H4 (cell line): ENCODE results near the gene WDFY2. TPM values are rescaled to one million over a fixed set of nuclear protein-coding genes. Genes with fewer than 3 reads are reported as not detected.

Experiments used
- DNase-seq: peaks from one replicate; pipeline ENCODE4 v3.0.0-alpha.2; 2015; ENCODE audit warnings: low spot score
- total RNA-seq: library from RNA; depleted of rRNA; stranded (reverse); fragments of >200 nt; shearing (Covaris generic); gene quantifications from 2 replicates; pipeline ENCODE4 v1.2.3, GENCODE V29; 2014

Gene WDFY2
- total RNA-seq, 1 experiment from 2014 or later = 1.3 TPM

DNA sequence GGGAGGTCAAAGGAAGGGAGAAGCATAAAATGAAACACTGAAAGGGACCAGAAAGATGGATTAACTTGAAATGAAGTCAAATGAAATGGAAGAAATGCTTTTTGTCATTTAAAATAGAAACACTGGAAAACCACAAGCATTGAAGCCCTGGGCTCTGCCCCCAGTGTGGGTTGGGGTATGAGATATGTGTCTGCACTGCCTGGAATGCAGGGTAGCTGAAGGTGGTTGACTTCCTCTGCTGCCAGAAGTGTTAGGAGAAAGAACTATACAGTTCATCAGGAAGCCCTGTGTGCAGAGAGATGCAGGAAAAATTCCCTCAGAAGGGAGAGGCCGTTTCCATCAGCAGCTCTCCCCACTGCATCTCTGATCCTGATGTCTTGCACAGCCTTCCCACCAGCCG lies 150.5 kb downstream of the WDFY2 start:
- no peak for DNase-seq

DNA sequence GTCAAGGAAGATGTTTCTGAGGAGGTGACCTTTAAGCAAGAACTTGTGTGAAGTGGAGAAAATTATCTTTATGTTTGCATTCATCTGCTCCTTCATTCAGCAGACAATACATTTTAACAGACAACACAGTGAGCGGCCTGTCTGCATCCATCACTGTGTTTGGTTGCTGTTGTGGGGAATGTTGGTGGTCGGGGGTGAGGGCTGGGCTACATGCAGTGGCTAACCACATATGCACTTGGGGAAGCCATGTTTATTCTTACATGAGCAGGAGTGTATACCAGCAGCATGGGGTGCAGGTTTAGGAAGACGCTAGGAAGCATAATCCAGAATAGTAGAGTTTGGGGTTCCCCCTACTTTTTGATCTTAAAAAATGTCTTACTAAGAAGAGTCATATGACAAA lies 153.3 kb downstream of the WDFY2 start:
- DNase-seq = no peak

DNA sequence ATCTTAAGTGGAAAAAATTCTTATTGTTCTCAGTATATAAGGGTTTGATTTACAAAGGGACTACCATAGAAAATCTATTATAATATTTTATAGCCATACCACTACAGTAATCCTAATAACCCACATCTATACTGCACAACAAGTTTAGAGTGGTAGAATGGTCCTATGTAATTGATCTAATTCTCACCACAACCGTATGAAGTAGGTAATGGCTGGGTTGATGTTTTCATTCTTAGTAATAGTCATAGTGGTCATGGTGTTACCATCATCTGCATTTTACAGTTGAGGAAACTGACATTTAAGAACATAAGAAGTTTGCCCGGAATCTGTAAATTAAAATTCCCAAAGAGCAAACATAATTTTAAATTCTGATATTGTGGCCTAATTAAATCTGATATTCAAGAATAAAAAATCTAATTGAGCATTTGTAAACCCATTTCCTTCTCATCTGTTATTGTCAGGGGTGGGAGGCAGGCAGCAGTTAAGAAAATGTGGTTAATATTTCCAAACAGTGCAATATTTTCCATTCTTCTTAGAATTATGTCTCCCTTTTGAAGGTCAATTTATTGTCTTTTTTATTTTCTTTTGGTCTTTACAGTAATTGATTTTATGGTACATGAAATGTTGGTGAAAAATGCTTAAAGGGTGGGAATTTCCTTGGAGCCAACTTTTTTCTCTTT lies 154.1 kb downstream of the WDFY2 start:
- DNase-seq = no peak

DNA sequence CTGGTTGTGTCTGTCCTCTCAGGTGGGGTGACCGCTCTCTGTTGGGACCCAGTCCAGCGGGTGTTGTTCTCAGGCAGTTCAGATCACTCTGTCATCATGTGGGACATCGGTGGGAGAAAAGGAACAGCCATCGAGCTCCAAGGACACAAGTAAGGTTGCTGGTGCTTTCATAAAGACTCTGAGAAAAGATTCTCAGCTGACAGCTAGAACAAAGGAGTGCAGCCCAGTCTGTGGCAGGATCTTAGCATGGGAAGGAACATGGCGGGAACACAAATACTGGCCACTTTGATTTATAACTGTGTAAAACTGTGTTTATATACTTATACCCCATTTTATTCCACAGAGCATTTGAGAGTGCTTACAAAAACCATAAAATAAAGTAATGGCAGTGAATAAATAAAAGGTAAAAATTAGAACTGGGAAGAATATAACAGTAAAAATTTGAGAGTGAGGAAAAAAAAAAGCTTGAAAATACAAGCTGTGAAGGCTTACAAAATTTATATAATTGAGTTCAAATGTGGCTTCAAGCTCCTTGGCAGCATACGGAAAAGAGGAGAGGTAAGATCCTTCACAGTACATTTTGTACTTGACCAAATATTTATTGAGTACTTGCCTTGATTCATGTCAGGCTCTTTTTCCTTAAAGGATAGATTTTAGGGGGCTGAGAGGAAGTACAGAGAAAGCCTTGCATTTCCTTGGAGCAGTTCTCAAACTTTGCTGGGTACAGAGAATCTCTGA lies 154.9 kb downstream of the WDFY2 start:
- DNase-seq = no peak

DNA sequence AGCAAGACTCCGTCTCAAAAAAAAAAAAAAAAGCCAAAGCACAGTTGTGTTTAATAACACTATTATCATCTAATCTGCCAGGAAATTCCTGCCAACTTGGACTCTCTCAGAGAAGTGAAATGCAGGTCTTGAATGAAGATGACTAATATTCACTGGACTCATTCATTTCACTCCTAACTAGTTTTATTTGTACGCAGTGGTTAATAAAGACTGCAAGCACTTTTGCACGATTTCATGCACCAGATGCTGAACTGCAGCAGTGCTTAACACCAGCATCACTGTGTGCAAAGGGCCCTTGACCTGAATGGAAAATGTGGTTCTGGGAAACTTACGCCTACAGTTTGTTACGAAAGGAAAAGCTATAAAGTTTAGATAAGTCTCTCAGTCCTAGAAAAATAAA lies 156.4 kb downstream of the WDFY2 start:
- DNase-seq = no peak

DNA sequence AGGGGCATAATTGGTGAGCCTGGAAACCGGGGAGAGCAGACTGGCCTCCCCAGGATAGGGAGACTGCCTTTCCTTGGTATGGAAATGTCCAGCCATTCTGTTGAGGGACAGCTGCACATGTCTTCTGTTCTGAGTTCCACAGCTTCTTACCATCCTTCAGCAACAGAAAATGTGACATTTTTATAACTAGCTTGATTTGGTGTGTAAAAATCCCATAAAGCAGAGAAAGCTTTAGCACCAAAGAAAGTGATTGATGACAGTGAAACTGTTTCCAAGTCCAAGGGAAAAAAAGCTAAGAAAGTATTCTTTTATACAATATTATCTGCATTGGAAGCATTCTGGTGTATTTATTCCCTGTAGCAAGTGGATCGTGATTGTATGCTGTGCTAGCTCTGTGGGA lies 157.8 kb downstream of the WDFY2 start:
- DNase-seq = no peak

DNA sequence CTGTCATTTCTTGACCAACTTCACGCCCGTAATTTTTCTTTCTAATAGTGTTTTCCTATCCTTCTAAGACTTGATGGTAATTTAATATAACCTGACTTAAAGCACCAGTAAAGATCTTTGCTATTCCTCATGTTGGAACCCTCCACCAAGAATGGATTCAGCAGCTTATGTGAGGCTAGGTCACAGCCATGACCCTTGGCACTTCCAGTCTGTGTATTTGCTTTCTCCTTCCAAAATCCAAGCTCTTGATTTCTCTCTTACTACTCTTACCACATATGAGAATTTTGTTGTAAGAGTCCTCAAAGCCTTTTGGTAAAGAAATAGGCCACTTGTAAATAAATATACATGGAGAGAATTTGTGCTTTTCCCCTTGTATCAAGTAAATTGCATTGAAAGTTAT lies 158.3 kb downstream of the WDFY2 start:
- DNase-seq = no peak

DNA sequence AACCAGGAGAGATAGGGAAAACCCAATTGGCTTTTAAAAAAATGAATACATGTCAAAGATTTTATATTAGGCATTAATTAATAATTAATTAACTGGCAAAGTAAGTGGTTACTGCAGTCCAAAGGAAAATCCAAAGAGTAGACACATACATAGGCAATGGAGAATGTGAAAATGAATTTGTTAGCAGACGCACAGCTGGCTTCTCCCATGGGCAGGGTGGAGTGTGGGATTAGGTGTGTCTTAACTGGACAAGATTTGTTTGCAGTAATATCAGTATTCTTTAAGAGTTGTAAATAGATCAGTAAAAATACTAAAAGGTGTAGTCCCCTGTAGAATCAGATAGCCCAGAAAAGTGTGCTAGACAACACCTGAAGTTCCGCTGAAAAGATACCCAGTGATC lies 161.0 kb downstream of the WDFY2 start:
- no peak for DNase-seq

DNA sequence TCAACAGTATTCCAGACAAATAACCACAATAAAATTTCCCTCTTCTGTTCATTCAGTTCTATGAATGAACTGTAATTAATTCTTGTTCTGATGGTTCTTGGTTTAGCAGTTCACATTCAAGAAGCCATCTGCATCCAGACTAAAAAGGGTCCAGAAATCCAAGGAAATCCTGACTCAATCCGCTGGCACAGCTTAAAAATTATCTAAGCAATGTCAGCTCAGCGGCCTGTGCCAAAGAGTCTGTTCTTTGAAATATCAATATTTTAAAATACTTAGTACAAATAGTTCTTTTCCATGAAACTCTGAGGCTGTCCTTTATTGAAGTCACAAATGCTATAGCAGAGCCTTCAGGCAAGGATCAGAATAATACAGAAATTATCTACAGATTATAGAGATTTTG lies 162.5 kb downstream of the WDFY2 start:
- DNase-seq = no peak

DNA sequence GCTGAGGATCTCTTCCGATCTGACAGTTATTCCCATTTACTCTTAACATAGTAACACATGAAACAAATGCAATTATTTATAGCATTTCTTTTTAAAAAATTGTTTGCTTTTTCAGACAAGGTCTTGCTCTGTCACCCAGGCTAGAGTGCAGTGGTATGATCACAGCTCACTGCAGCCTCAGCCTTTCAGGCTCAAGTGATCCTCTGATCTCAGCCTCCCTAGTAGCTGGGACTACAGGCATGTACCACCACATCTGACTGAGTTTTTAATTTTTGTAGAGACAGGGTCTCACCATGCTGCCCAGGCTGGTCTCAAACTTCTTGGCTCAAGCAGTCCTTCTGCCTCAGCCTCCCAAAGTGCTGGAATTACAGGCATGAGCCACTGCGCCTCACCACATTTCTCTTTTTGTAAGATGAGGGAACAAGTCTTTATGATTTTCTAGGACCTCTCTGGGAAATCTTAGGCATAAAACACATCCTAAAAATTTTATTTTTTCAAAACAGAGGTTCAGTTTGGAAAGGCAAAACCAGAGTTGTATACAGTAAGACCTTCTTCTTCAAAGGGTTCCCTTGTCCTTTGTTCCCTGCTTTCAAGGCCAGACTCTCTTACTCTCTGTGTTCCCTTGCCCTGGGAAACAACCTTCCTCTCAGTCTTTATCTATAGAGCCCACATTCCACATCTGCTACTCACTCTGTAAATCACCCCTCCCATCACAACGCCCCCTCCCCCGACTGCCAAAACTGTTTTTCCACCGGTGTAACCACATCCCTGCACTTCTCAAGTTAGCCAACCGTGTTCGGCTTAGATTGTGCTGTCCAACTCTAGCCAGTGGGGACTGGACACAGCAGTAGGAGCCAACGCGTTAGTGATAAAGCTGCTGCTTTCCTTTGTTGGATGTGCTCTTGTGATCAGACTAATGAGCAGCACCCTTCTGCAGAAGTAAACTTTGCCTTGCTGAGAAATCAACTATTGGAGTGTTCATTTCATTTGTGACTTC lies 163.5 kb downstream of the WDFY2 start:
- no peak for DNase-seq

DNA sequence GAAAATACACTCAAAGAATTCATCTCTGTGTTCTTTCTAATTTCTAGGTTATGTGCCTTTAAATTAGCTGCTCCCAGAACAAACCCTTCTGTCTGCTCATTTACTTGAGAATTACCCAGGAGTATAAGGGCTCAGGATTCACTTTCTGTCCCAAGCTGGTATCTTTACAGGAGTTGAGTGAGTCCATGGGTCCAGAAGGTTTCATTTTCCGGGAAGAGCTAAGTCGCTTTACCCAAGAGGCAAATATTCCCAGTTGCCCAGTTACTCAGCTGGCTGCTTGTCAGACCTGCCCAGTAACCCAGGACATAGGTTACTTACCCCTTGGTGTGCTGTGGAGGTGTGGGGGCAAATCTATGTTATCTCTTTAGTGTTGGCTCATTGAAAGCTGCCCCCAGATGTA lies 172.4 kb downstream of the WDFY2 start:
- no peak for DNase-seq

DNA sequence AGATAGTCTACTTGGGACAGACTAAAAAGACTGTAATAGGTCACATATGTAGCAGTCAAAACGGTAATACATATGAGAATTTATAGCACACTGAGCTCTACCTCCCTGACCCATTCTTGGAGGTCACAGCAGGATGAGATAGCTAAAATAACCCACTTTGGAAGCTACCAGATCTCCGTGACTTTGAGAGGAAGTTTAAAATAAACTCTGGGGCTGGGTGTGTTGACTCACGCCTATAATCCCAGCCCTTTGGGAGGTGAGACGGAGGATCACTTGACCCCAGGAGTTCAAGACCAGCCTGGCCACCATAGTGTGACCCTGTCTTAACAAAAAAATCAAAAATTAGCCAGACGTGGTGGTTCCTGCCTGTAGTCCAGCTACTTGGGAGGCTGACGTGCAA lies 174.4 kb downstream of the WDFY2 start:
- DNase-seq = no peak

DNA sequence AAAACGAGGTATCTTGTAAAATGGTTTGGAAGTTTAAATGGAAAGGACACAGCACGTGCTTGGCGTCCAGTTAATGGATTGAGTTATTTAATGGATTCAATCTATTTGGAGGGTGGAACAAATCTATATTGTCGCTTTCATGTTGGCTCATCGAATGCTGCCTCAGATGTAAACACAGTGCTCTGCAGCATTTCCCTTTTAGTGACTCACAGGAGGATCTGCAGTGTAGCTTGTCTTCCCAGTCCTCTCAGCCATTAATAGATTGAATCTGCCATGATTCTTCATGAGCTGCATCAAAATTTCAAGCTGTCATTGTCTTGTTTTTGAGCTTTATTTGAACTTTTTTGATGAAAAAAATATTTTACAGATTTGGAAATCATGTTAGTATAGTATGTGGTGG lies 175.0 kb downstream of the WDFY2 start:
- no peak for DNase-seq

DNA sequence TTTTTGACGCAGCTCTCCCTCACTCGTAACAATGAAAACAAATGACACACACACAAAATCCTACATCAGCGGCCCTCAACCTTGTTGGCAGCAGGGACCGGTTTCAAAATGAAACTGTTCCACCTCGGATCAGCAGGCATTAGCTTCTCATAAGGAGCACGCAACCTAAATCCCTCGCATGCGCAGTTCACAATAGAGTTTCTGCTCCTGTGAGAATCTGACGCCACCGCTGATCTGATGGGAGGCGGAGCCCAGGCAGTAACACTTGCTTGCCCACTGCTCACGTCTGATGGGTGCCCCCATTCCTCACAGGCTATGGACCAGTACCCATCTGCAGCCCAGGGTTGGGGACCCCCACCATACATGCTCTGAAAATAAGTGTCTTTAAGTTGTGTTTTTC lies 176.3 kb downstream of the WDFY2 start:
- no peak for DNase-seq

DNA sequence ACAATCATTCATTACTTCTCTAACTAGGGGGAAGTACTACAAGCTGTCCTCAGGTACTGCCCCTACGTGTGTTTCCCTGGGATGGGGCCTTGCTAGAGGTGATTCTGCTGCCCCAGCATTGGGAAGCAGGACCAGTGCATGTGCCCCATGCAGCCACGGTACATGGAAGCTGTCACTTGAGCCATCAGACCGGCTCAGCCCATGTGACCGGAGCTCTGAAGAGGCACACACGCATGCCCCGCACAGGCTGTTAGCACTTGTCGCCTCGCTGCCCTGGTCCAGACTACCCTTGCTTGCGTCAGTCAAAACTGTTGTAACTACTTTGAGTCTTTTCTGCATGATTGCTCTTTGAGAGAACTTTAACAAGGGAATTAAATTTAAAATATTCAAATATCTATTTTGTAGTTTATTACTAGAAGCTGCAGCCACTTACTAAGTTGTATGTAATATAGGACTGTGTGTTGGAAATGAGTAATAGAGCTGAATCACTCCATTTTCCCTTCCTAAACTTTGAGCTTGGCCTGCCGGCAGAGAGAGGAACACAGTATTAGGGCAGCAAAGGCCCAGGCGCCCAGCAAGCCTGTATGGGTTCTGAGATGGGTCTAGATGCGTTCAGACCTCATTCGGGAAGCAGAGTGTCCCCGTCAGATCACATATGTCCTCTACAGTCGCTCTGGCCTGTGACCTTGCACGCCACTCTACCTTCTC lies 177.5 kb downstream of the WDFY2 start:
- no peak for DNase-seq

DNA sequence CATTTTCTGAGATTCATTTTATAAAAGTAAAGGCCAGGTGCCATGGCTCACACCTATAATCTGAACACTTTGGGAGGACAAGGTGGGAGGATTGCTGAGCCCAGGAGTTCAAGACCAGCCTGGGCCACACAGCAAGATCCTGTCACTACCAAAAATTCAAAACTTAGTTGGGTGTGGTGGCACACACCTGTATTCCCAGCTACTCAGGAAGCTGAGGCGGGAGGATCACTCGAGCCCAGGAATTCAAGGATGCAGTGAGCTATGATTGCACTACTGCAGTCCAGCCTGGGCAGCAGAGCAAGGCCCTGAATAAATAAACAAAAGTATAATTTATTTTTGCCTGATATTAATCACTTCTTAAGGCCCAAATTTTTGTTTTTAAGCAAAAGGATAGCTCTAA lies 179.2 kb downstream of the WDFY2 start:
- DNase-seq = no peak

DNA sequence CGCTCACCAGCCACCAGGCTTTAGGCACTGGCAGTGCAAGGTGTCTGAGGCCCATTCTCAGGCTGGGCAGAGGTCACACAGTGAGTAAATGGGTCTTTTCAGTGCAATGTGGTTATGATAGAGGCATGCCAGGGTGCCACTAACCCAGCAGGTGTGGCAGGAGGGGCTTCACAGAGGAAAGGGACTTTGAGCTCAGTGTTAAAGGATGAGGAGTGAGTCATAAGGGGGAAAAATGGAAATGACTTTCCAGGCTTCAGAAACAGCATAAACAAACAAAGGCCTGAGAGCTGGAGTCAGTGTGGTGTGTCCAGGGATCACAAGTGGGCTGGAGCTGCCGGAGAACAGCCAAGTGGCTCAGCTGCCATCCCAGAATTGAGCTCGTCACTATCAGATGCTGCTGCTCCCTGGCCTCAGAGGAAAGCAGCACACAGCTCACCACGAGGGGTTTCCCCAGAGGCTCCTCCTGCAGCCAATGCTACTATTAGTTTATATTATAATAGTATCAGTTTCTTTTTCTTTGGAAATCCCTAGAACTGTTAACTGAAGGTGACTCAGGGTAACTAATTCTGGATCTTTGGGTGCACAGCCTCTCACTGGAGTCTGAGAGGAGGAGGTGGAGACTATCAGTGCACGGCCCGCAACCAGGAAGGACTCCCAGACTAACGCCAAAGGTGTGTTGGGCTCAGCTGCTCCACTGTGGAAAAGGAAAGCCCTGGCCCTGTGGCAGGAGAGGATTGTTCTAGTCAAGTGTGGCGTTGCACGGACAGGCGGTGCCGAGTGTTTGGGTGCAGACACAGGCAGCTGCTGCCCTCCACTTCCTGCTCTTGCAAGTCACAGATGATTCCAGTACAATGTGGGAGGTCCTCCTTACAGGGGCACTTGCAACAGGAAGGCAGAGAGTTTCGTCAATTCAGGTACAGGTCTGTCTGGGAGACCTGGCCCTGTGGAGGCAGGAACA lies 180.2 kb downstream of the WDFY2 start:
- DNase-seq = peak; percentile 48

DNA sequence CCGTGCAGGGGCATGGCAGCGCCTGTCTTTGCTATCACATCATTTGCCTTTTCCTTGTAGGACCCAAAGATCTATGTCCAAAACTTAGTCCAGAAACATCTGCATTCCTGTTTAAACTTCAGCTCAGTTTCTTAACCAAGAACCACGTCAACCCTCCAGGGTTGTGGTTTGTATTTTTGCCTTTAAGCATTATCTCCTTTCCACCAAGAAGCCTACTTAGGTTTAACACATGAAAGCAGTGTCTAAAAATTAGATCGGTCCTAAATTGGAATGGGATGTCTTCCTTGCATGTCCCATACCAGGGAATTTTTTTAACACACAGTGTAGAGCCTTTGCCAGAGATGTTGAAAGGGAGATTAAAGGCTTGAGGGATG lies 180.9 kb downstream of the WDFY2 start:
- no peak for DNase-seq

DNA sequence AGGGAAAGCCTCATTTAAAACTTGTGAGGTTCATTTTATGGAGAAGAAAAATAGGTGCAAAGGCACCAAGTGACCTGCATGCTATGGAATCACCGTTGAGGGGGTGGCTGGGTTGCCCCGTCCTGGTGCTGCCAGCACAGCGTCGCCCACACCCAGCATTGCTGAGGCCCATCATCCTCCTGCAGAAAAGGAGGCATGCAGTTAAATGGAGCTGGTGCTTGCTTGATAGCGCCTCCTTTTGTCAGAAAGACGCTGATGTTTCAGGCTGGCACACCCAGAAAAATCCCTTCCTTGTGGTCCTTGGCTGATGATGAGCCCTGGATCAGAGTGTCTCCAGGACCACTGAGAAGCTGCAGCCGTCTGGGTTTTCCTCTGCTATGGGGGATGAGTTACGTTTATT lies 182.8 kb downstream of the WDFY2 start:
- DNase-seq = no peak

DNA sequence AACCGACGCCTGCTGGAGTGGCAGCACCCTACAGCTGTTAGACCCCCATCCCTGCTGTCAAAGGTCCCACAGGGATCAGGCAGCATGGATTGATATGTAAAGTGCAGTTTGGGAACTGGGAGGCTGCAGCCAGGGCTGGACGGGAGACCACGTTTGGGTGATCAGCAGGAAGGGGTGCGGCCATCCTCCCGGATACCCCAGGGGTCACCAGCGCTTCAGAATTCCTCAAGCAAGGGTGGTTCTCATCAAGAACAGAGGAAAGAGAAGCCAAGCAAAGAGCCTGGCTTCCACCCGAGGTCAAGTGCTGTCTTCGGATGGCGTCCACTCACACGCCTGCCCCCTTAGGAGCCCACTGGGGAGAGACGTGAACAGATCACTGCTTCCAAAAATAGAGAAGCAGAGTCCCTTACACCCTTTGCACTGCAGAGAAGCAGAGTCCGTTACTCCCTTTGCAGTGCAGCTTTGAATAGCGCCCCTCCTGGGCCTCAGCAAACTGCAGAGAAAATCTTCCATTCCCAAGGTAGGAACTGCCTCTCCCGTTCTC lies 184.2 kb downstream of the WDFY2 start:
- no peak for DNase-seq
